Inflammatory macrophage treated with lipopolysaccharide for 4 hours (primary cell): Measurements from ENCODE around the gene GLIS1.
A peak's percentile ranks its signal among the peaks of the same experiment; 100 is the strongest.
"Not testable (repeated sequence)": the region's sequence is repeated elsewhere in the genome, so short reads cannot be mapped to it uniquely, and the experiment has no call there.

Experiments used
- DNase-seq: peaks from one replicate; pipeline ENCODE4 v3.0.0-alpha.2; 2020

GLIS1 gene

DNA sequence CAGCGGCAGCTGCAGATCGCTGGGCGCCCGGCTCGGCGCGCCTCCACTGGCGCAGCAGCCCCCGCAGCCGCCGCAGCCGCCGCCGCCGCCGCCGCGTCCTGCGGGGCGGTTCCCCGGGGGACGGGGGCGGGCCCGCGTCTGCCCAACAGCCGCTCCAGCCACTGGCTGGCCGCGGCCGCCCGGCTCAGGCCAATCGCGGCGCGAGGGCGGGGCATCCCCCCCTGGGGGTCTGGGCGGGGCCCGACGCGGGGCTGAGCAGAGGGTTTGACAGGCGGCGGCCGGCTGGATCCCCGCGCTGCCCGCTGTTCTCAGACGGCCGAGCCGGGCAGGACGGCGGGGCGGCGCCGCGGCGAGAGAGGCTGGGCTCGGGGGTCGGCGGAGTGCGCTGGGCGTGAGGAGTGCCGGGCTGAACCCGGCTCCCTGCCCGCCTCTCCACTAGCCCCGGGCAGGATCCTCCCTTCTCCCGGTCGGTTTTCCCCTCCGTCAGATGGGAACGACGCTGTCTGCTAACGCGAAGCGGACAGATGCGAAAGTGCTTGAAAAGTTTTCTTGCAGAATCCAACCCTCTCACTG is at the start of gene GLIS1:
TSS of gene GLIS1 (minus strand) at position 56 of the 573 bp plus-strand sequence. CDS start 1,100 bp downstream, outside the sequence.
- DNase-seq = peak; percentile 79

DNA sequence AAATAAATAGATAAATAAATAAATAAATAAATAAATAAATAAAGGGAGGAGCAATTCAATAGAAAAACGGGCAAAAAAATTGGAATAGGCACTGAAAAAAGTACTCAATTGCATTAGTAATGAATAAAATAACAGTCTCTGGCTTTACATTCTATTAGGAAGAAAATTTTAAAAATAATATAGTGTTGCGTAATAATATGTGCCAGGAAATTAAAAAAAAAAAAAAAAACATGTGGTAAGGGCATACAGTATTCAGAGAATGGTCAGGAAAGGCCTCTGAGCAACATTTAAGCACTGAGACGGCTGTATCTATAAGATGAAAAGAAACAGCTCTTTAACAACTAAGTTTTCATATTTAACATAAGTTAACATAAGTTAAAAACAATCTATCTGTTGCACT is 48.7 kb upstream of the GLIS1 start:
- no peak for DNase-seq

DNA sequence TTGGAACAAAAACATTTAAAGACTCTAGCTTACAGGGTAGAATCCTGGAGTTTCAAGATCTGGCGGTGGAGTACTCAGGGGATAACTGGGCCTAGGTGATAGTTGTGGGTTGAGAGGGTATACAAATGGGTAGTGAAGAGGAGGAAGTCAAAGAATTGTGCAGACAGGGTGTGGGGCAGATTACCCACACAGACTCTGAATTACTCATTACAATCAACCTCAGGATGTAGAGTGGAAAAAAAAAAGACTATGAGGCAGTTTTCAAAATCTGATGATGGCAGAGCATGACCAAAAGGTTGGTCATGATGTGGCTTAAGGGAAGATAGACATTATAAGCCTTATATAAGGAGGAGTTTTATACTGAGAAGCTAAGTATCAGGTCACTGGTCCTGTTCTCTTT is 44.1 kb upstream of the GLIS1 start:
- DNase-seq = no peak

DNA sequence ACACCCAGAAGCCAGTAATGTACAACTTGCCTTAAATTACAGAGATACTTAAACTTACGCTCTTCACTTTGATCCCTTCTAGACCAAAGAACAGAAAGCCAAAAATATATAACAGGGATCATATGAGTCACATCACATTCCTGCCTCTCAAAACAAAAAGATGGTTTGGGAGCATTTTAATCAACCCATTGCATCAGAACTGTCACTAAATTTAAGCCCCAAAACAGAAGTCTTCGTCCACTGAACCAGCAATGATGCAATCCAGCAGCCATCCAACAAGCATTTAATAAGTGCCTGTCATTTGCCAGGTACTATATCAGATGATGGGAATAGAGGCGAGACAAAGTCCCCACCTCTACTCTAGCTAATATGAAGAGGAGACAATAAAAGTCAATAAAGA is 42.7 kb upstream of the GLIS1 start:
- DNase-seq = no peak

DNA sequence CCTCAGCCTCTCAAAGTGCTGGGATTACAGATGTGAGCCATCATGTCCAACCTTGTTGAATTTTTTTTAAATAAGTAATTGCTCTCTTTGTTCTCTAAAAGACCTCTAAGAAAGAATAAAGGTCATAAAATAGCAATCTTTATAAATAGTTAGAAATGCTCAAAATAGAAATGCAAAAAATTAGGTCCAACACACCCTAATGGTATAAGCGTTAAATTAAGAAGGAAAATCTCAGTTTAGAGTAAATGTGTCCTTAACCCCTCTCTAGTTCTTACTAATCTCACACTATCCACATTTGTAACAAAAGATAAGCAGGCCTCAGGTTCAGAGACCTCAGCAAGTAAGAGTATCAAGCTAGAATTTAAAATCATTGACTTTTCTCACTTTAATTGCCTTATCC is 38.3 kb upstream of the GLIS1 start:
- no peak for DNase-seq

DNA sequence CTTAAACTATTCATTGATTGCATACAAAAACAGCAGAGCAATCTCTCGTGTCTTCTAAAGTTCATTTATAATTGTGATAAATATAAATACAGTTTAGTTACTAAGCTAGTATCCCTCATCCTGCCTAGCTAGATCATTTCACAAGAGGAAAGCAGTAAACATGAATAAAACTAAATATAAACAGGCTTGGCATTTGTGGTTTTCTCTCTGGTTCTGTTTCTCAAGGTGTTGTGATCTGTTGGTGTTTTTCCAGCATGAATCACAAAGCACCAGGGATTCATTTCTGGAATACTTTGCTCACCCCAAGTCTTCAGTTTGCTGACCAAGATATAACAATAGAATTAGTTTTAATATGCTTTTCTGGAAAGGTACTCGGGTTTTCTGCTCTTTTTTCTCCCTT is 32.7 kb upstream of the GLIS1 start:
- DNase-seq = no peak

- DNase-seq = peak; percentile 28
Measured at GRCh38 chr1:53769780-53770179, 30.8 kb upstream of the GLIS1 start.

DNA sequence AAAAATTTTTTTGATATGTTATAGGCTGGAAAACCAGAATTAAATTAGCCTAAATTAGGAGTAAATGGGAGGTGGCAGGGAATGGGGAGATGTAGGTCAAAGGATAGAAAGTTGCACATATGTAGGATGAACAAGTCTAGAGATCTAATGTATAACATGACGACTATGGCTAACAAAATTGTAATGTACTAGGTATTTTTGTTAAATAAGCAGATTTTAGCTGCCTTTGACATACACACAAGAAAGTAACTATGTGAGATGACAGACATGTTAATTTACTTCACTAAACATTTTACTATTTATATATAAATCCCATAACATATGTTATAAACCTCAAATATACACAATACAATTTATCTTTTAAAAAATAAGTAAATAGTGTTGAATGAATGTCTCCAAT is 30.2 kb upstream of the GLIS1 start:
- DNase-seq = no peak

DNA sequence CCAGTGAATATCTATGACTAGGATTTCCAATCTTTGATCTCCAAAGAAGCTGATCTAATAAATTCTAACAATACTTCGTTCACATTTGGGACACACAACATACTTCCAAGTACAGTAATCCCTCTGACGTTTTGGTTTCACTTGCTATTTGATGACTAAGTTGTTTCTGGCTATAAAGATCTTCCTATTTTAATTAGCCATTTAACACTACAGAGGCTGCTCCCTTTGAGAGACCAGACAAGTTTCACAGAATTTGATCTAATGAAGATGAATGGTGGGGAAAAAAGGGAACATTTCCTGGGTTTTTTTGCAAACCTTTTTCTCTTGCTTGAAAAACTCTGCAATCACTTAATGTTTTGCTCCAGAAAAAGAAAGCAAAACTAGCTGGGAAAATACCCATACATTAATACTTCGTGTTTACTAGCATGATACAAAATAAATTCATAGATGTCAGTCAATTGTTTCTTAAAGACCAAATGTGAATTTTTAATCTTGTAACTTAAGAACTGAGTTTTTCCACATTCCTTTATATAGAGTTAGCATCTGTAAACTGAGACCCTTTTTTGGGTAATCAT is 28.0 kb upstream of the GLIS1 start:
- peak; percentile 63 for DNase-seq

DNA sequence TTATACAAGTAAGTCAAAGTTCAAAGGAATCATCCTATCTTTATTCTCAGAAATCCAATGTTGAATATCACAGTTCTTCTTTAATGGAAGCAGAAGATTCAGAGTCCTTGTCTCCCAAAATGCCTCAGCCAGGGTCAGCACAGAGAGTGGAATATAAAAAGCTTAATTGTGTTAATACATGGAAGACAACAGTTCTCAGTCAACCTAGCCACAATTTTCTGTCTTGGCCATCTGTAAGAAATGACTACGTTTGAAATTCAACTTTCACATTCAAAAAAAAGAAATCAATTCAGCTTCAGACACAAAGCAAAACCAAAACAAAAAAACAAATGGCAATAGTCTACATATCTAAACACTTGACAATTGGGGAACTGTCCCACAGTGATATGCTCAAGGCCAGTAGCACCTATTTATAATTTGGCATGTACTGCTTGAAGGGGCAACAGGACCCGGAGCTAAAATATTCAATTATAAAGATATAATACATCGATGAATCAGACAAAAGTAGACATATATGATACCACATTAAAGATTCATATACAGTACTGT is 27.3 kb upstream of the GLIS1 start:
- DNase-seq = peak; percentile 50

- DNase-seq = peak; percentile 61
Measured at GRCh38 chr1:53765657-53766056, 26.7 kb upstream of the GLIS1 start.

DNA sequence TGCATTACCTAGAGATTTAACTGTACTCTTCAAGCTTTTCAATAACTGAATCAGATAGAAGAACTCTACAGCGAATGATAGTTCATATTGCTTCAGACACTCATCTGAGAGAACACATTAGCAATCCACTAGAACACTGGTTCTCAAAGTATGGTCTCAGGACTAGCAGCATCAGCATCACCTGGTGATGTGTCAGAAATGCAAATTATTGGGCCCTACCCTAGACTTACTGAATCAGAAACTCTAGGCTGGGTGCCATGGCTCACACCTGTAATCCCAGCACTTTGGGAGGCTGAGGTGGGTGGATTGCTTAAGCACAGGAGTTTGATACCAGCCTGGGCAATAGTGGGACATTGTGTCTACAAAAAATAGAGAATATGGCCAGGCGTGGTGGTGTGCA is 24.9 kb upstream of the GLIS1 start:
- no peak for DNase-seq

DNA sequence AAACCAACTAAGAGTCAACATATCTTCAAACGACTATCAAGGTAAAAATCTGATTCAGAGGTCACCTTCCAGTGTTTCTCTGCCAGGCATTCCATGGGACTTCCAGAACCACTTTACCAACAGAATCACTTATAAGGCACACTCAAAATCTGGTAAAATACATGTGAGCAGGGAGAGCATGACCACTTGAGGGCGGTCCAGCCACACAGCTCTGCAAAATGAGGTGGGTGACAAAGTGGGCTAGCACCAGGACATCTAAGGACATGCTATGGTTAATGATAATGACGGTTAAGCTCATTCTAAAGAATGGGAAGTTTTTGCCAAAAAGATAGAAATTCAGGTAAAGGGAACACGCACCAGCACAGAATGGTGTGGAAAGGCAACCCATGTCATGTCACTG is 24.5 kb upstream of the GLIS1 start:
- no peak for DNase-seq

- not testable (repeated sequence) for DNase-seq
Measured at GRCh38 chr1:53760497-53760896, 21.5 kb upstream of the GLIS1 start.

- no peak for DNase-seq
Measured at GRCh38 chr1:53755874-53756273, 16.9 kb upstream of the GLIS1 start.

DNA sequence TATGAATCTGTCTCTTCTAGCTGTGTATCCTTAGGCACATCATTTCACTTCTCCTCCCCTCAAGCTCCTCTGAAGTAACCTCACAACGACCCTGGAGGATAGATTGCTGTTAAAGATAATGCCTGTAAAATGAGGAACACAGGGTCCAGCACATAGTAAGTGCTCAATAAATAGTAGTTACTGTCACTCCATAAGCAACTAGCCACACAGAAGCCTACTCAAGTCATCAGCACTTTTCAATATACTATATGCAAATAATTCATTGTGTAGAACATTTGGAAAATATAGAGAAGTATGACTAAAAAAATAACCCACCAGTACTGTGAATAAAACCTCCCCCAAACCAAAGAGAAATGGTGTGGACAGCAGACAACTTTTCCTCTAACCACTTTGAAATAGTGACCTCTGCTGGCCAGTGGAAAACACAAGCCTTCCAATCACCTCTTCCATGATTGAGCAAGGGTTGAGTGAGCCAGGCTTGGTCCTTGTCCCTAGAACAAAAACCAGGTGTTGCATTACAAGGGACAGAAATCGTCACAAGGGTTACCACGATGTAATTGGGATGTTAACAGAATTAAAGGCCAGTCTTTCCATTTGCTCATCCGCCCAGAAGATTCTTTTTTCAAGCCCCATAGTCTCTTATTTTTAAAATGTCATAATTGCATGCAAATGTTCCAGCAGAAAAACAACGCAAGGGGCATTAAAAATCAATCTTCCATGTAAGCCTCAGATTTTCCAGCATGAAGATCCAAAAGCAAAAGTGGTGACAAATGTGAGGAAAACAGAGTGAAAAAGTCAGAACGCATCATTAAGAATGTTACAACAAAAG is 15.7 kb upstream of the GLIS1 start:
- peak; percentile 46 for DNase-seq

DNA sequence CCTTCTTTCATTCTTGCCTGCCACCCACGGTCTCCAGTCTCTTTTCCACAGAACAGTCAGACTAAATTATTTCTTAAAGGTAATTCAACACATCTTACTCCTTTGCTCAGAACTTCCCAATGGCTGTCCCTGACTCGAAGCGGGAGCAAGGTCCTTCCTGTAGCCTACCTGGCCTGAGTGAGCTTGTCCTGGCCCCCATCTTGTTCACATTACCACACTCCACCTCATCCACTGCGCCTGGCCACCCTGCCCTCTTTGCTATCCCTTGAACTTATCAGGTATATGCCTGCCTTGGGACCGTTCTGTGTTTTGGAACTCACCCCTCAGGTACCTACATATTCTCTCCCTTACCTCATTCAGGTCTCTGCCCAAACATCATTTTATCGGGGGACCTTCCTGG is 13.3 kb upstream of the GLIS1 start:
- no peak for DNase-seq

GRCh38 chr1:53747841-53748240 is 8.9 kb upstream of the GLIS1 start:
- DNase-seq = no peak

DNA sequence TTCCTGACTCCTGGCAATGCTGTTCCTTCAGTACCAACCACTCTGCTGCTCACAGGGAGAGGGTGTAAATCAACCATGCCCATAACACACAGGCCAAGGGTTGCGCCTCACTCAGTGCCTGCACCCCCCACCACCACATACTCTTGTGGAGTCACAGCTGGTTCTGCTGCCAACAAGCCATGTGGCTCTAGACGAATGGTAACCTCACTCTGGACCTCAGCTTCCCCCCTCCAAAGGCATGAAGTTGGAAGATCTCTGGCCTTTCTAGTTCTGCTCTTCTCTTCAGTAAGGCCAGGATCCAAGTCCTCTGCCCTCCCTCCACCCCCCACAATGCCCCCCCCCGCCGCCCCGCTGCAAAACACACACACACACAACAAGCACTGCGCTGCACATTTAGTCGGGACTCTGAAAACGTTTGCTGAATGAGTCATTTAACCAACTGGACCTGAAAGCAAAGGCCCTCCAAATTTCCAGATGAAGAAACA is 1.7 kb upstream of the GLIS1 start:
- DNase-seq = no peak

DNA sequence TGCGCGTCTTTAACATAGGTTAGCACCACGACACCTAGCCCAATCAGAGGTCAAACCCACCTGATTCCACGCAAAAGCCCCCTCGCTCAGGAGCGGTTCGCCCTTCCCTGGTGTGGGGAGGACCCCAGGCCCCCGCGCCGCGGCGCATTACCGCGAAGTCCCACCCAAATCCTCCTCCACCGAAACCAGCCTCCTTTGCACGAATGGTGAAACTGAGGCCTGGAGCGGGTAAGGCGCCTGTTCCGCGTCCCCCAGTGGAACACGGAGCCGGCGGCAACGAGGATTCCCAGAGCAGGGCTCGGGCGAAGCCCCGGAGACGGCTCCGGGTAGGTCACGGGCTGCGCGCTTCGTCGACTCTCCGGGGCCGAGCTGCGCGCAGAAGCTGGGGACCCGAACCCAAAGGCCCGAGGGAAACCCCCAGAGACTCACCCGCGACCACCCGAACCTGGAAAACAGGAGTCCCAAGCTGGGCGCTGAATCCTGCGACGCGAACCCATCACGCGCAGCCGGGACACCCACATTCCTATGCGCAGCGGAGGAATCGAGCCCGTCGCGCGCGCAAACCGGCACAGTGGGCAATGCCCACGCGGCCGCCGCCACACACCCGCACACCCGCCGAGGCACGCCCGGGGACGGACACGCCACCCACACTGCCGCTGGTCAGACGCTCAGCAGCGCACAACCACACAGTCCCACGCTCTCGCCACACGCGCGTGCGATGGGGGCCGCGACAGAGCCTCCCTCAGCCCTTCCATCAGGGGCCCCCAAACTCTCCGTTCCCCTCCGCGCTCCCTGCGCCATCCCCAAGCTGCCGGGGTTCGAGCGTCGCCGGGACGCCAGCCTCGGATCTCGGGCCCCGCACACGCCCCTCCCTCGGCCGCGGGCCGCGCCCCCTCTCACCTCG is 507 bp downstream of the GLIS1 start:
- DNase-seq = no peak

- DNase-seq = no peak
Measured at GRCh38 chr1:53737648-53738204, 1.2 kb downstream of the GLIS1 start.

DNA sequence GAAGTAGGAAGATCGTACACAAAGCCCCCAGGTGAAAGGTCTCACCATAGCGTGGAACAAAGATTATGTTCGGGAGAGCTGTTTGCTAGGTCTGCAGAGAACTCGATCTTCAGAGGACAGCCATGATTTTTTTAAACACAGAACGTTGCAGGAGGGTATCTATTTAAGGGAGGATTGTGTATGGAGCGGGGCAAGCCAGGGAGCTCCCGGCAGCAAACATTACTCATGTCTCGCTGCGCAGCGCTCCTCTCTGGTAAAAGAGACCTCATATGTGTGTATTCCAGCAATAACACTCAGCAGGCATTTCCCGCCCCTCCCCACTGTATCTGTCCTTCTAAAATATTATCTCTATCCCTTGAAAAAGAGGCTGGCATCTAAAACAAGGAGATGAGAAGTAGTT is 2.7 kb downstream of the GLIS1 start:
- DNase-seq = no peak
